GM18519 (cell line): ENCODE results near the gene BCAN.

Experiments
- ATAC-seq: cut with Tn5 transposase; IDR thresholded peaks from one replicate; pipeline ENCODE4 v1.9.1; 2021; ENCODE audit warnings: mild to moderate bottlenecking, moderate library complexity; ENCODE audit not compliant: unreplicated experiment, low FRiP score

Gene BCAN

DNA sequence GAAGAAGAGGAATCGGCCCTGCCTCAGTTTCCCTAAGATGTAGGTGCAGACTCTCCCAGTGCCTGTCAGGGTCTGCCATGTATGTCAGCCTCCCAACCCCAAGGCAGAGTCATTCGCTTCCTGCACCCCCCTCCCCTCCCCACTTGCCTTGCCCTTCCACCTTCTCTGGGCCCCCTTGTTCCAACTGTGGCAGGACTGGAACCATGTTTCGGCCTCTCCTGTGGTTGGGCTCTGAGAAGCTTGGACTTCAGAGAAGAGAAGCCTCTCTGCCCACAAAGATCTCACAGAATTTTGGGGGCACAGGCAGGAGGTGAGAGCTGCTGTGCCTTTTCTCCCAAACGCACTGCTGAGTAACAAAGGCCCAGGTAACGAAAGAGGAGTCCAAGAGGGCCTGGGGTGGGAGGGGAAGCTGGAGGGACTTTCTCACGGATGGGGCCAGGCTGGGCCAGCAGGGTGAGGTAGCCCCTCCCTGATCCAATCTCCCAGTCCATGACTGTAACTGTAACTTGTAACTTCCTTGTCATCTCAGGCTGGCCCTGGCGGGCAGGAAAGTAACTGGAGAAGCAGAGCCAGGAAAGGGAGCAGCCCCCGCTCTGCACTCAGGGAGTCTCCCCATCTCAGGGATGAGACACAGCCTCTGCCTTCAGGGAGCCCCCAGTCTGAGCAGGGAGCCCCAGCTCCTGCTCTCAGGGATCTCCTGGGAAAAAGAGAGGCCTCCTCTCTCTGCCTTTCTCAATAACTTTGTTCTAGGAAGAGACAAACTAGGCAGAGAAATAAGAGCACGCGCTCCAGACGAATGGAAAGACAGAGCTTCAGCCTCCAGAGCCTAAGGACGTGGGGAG is 52.2 kb downstream of the BCAN start:
- ATAC-seq: no peak

DNA sequence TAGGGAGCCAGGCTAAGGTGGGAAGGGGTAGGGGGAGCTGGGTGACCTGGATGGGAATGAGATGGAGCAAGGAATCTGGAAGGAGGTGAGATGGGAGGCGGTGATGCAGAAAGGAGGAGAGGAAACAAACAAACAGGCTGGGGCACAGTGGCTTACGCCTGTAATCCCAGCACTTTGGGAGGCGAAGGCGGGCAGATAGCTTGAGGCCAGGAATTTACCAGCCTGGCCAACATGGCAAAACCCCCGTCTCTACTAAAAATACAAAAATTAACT is 52.7 kb downstream of the BCAN start:
- ATAC-seq: no peak

DNA sequence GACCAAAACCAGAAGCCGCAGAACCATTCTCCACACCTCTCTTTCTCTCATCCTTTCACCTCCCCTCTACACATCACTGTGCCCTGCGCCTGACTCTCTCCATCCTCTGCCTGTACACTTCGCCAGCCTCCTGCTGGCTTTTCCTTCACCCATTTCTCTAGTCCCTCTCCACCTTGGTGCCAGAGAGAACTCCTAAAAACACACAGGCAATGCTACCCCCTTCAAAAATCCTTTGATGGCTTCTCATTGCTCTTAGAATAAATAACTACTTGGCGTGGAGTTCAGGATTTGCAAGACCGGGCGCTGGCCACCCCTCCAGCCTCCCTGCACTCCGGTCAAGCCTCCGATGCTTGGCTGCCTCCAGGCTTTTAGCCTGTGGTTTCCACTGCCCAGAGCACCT is 54.8 kb downstream of the BCAN start:
- ATAC-seq: no peak

DNA sequence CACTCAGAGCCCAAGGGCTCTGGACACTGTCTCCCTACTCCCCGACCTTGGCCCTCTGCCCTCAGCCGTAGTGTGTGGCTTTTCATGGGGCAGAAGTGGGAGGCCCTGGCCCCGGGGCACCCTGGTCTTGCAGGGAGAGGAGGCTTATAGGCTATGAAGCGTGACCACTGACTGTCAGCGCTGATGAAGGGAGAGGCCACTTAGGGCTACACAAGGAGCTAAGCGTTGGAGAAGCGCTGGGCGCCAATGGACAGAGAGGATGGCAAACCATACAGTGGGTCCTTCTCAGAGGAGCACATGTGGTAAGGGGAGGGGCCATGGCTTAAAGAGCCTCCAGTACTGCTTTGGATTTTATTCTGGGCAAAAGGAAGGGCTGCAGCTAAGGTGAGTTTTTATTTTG is 55.6 kb downstream of the BCAN start:
- no peak for ATAC-seq

DNA sequence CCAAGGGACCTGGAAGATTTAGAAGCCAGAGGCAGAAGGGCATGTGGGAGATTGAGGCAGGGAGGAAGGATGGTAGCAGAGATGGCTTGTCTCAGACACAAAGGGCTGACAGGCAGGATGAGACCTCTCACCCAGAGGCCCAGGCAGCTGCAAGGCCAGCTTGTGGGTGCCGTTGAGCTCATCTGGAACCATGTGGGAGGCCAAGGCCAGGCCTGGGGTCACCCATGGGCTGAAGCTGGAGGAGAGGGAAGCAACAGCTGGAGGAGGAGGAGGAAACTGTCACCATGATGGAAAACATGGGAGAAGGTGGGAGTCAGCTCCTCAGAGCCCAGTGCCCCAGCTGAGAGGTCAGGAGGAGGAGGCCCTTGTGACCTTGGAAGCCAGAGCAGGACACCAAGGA is 57.1 kb downstream of the BCAN start:
- ATAC-seq: no peak

GRCh38 chr1:156700736-156701531 is 59.0 kb downstream of the BCAN start:
- no peak for ATAC-seq

DNA sequence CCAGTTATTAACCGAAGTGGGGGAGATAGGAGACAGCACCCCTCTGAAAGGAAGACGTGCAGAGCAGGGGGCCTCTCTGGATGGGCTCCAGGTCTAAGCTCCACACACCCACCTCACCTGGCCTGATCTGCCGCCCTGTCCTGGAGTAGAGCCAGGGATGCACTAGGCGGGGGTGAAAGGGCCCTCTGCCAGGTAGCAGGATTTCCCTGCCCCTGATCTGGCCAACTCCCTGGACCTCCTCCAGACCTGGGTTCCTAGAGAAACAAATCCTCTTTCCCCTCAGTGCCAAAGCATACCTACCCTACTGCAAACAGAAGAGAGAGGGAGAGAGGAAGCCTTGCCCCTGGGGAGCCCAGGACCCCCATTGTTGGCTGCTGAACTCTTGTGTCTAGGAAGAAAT is 61.4 kb downstream of the BCAN start:
- no peak for ATAC-seq

DNA sequence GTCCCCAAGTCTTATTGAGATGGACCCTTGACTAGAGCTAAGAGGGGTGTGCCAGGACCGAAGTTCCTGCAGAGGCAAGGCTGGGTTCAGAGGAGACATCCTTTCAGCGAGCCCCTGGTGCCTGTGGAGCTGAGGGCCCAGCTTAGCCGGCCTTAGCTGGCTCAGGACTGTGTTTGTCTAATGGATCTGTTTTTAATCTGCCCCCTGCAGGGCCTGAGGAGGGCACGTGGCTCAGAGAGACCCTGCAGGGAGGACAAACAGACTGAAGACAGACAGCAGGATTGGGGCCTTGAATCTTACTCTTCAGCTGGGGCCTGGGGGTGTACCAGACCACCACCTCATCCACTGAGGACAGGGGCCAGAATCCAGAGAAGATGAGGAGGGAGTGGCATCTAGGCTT is 61.8 kb downstream of the BCAN start:
- ATAC-seq: no peak

DNA sequence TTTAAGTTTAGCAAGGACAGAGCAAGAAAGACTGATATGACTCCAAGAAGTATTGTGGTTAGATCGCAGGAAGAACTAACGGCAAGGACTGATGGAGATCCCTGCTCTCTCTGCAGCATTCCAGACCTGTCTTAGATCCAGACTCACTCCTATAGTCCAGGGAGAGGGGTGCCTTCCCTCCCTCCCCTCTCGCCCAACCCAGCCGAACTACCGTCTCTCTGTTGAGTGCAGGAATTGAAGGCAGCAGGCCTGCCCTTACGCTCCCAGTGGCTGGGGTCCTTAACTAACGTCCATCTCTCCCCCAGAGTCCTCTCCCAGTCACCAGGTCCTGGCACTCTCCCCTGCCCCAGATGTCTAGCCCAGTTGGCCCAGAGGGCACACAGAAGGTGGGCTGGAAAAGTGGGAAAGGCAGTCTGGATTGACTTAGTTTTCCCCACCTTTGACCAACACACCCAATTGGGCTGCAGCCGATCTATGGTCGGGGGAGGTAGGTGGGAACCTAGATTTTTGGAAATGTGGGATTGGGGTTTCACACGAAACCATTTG is 62.3 kb downstream of the BCAN start:
- ATAC-seq: no peak

- ATAC-seq: no peak
These were observed 63.0 kb downstream of the BCAN start for GRCh38 chr1:156704930-156705320.

DNA sequence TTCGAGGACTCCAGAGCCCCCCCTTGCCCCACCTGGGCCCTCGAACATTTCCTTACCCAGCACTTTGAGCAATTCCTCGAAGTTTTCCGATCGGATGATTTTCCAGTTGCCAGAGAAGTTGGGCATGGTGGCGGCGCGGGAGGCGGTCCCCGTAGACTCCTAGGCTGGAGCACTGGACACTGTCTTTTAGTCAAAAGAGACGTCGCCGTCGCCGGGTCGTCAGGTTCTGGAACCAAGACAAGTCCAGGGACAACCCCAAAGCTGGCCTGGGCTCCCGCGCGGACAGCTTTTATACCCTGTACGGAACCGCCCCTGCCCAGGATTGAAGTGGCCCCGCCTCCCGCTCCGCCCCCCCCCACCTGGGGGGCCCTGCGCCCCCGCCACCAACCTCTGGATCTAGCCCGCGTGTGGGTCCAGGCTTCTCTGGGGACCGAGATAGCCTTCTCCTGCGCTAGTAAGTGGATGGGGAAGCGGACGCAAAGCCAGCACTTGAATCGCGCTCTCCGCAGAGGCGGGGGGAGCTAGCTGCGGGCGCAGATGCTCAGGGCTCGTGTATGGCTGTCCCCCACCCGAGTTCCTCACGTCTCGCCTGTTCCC is 63.5 kb downstream of the BCAN start, which contains the start of gene CRABP2:
Gene CRABP2 (minus strand): TSS at position 263 of the 597 bp plus-strand sequence. CDS start 137 bp downstream, at position 126.
- no peak for ATAC-seq

DNA sequence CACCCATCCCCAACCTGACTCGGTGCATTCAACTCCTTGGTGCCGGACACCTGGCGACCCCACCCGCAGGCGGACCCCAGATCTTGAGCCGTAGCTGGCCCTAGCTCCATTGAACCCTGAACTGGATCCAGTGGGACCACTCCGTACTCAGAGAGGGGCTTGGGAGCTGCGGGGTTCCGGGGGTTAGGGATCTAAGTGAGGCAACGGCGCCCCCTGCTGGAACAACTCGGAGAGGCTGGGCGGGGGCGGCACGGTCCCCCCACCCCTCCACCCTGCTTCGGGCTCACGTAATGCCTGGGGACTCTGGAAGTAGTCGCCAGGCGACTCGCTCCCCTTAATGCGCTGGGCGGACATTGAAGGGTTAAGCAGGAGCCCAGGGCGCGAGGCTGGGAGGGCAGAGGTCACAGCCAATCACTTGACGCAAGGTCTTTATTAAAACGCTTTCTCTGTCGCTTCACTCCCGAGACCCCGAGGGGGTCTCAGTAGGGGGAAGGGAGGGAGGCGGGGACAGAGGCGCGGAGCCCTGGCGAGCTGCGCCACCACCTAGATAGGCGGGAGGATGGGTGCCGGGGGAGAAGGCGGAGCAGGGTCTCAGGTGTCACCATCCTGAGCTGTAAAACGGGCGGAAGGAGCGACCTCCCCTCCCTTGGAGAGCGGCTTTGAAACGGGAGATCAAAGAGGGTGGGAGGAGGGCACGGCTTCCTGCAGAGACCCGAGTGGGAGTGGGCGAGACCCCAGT is 64.2 kb downstream of the BCAN start:
- ATAC-seq: no peak

DNA sequence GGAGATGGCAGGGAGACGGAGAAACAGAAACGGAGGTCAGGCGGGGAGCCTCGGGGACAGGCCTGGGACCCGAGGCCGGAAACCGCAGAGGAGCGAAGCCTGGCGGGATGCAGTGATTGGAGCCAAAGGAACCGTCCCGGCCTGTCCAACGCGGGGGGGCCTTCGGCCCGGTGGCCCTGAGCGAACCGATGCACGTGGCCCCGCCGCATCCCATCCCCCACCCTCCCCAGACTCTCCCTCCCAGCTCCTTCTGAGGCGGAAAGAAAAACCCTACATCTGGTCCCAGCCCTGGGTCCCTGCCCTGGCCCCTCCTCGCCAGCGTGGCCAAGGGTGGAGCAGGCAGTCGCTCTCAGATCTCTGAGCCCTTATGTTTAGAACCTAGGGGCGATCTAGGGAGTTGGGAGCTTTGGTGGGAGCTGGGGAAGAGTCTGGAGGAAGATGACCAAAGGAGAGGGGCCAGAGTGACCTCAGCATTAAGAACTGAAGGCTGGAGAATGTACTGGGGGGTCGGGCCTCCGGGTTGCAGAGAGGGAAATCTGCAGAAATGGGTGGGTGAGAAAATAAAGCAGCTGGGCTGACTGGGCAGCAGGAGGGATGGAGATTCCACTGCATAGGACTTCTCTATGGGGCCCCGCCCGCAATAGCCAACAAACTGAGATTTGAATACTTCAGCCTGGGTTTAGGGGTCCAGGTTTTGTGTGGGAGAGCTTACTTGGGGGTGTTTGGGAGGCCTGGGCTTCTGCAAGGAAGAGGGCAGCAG is 64.9 kb downstream of the BCAN start:
- ATAC-seq: no peak

DNA sequence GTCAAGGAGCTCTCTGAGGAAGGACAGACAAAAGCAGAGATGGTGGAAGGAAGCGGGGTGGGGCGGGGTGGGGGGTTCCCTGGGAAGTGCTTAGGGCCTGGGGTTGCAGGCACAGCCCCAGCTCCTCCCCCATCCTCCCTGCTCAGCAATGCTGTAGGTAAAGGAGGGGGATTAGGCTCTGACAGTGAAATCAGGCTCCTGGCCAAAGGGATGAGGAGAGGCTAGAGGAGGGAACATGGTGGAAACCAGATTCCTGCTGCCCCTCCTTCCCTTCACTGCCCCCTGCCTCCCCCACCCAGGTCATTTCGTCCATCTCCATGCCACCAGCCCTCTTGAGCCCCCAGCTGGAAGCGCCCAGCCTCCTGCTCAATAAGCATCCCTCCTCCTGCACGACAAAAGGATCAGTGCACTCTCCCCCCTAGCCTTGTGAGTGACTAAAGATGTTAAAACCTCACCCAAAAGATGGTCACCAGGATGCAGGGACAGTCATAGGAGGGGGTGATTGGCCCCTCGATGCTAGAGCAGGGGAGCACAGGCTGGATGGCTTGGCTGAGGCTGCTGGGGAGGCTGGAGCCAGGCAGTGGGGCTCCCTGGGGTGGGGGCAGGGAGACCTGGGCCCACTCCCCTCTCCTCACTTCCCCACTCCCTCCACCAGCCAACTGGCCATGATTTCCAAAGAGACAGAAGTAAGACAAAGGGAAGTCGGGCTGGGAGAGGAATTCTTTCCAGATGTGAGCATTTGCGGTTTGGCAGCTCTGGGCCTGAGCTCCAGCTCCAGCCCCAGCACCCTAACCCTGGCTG is 65.7 kb downstream of the BCAN start:
- ATAC-seq: no peak

- ATAC-seq: no peak
These were observed 66.3 kb downstream of the BCAN start for GRCh38 chr1:156708218-156708661.

- ATAC-seq: no peak
These were observed 67.1 kb downstream of the BCAN start for GRCh38 chr1:156709031-156709430.
